ENCODE data around the gene ADAMTS14. TPM values are rescaled to one million over a fixed set of nuclear protein-coding genes. Genes with fewer than 3 reads are reported as not detected.

The ADAMTS14 gene
- total RNA-seq, 3 donors from 2014 or later: 1.8 to 2.1 (median 2.1) TPM

- Histone ChIP-seq H3K36me3 (ENCODE audit: low read depth) (no peaks in the 10 kb centered on the region), H3K4me3 (no peak overlapping the region), H3K9me3 (no peaks in the 10 kb centered on the region), H3K4me1 (ENCODE audit: low read depth) (peaks cover 1% of the 10 kb centered on the region)
- ATAC-seq (no peak), DNase-seq (no peak)
- TF ChIP-seq, protein P1, sequence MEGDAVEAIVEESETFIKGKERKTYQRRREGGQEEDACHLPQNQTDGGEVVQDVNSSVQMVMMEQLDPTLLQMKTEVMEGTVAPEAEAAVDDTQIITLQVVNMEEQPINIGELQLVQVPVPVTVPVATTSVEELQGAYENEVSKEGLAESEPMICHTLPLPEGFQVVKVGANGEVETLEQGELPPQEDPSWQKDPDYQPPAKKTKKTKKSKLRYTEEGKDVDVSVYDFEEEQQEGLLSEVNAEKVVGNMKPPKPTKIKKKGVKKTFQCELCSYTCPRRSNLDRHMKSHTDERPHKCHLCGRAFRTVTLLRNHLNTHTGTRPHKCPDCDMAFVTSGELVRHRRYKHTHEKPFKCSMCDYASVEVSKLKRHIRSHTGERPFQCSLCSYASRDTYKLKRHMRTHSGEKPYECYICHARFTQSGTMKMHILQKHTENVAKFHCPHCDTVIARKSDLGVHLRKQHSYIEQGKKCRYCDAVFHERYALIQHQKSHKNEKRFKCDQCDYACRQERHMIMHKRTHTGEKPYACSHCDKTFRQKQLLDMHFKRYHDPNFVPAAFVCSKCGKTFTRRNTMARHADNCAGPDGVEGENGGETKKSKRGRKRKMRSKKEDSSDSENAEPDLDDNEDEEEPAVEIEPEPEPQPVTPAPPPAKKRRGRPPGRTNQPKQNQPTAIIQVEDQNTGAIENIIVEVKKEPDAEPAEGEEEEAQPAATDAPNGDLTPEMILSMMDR (IDR thresholded peaks at IDR 0.05): no peak
- intact Hi-C loops (cut with DNase I, micrococcal nuclease): no loop called here
Measured at GRCh38 chr10:70668454-70668970, 3.8 kb upstream of the ADAMTS14 start.

DNA sequence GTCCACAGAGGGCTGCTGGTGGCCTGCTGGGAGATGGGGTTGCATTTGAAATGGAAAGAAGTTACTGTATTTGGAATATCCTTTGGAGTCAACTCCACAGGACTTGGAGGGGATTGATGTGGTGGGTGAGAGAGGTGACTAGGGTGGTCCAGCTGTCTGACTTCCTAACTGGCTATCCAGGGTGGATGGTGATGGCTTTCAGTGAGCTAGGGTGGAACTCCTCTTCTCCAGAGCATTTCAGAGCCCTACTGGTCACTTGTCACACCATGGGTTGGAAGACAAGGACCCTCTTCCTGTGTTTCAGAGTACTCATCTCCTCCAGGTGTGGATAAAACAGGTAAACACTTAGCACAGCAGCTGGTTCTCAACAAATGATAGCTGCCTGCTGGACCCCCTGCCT, 3.3 kb upstream of the ADAMTS14 start:
- DNase-seq (no peak), ATAC-seq (no peak)
- Histone ChIP-seq H3K4me3 (no peak overlapping the region), H3K4me1 (ENCODE audit: low read depth) (peaks cover 3% of the 10 kb centered on the region), H3K9me3 (no peaks in the 10 kb centered on the region), H3K36me3 (ENCODE audit: low read depth) (no peaks in the 10 kb centered on the region)
- intact Hi-C loops (cut with DNase I, micrococcal nuclease): no loop called here
- TF ChIP-seq, protein P1 (IDR thresholded peaks at IDR 0.05): no peak

- Histone ChIP-seq H3K9me3 (no peaks in the 10 kb centered on the region), H3K4me3 (no peak overlapping the region), H3K36me3 (ENCODE audit: low read depth) (no peaks in the 10 kb centered on the region), H3K4me1 (ENCODE audit: low read depth) (peaks cover 3% of the 10 kb centered on the region)
- no peak for ATAC-seq
- intact Hi-C loops (cut with DNase I, micrococcal nuclease): no loop called here
- TF ChIP-seq, protein P1 (IDR thresholded peaks at IDR 0.05): no peak
- no peak for DNase-seq
Measured at GRCh38 chr10:70669732-70670317, 2.5 kb upstream of the ADAMTS14 start.

- Histone ChIP-seq H3K4me1 (ENCODE audit: low read depth) (peaks cover 3% of the 10 kb centered on the region), H3K36me3 (ENCODE audit: low read depth) (no peaks in the 10 kb centered on the region), H3K4me3 (no peak overlapping the region), H3K9me3 (no peaks in the 10 kb centered on the region)
- ATAC-seq (no peak), DNase-seq (no peak)
- intact Hi-C loops (cut with DNase I, micrococcal nuclease): no loop called here
- TF ChIP-seq, protein P1 (IDR thresholded peaks at IDR 0.05): no peak
Measured at GRCh38 chr10:70671619-70672164, 614 bp upstream of the ADAMTS14 start.

DNA sequence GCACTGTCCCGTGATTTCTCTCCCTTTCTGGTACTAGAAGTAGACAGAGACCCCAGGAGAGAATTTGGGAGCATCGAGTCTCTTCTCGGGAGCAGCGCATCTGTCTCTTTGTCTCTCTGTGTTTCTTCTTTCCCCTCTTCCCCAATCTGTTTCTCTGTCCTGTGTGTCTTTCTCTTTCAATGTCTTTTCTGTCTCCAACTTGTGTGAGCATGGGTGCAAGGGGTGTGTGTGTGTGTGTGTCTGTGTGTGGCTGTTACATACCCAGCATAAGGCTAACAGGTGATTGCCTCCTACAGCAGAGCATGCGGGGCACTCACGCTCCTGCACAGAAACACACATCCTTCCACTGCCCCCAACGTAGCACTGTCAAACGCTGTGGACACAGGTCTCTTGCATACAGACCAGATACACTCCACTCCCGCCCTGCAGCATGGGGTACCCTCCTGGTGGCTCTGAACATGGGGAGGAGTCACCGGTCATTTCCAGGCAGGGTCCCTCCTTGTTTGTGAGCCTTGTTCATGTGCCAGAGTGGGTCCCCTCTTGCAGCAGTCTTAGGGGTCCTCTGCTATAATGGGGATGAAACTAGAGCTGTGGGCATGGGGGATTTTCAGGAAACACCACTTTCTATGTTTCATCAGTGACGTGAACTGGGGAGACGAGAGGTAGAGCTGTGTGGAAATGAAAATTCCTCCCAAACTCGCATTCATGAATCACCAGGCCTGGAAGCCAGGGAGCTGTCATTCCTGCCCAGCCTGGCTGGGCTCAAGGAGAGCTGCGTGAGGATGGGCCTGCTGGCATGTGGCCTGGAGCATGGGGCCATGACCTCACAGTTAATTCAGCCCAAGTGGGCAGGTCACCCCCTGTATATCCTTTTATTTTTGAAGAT, 980 bp downstream of the ADAMTS14 start:
- TF ChIP-seq, protein P1 (IDR thresholded peaks at IDR 0.05): no peak
- H3K36me3 ChIP-seq (ENCODE audit: low read depth): no peaks in the 10 kb centered on the region
- H3K9me3 ChIP-seq: no peaks in the 10 kb centered on the region
- no peak overlapping the region for H3K4me3 ChIP-seq
- peaks cover 3% of the 10 kb centered on the region for H3K4me1 ChIP-seq (ENCODE audit: low read depth)
- ATAC-seq: peak; percentile 25
- intact Hi-C loops (cut with DNase I, micrococcal nuclease): no loop called here
- DNase-seq: peak in 2 of 3 donors; percentile 24 to 45

Data from mucosa of descending colon (tissue), 3 donors.